Endothelial cell (in vitro differentiated cells): ENCODE data around the gene ESRP2. TPM values are rescaled to one million over a fixed set of nuclear protein-coding genes. Genes with fewer than 3 reads are reported as not detected.

Experiments used
- DNase-seq: peaks from one replicate; pipeline ENCODE4 v3.0.0; 2021; ENCODE audit warnings: low spot score
- H3K27ac Mint-ChIP-seq: one replicate; pipeline ENCODE4 v1.8.0; 2021; ENCODE audit warnings: mixed read lengths, inconsistent platforms; ENCODE audit not compliant: unreplicated experiment
- H3K27me3 Mint-ChIP-seq: one replicate; pipeline ENCODE4 v1.8.0; 2021; ENCODE audit warnings: mild to moderate bottlenecking, moderate library complexity, mixed read lengths, inconsistent platforms; ENCODE audit not compliant: unreplicated experiment
- H3K36me3 Mint-ChIP-seq: one replicate; pipeline ENCODE4 v1.8.0; 2021; ENCODE audit warnings: mild to moderate bottlenecking, low read depth, mixed read lengths, inconsistent platforms; ENCODE audit not compliant: unreplicated experiment
- H3K4me1 Mint-ChIP-seq: one replicate; pipeline ENCODE4 v1.8.0; 2021; ENCODE audit warnings: mild to moderate bottlenecking, mixed read lengths, inconsistent platforms; ENCODE audit not compliant: unreplicated experiment
- H3K4me3 Mint-ChIP-seq: one replicate; pipeline ENCODE4 v1.8.0; 2021; ENCODE audit warnings: mild to moderate bottlenecking, mixed read lengths, inconsistent platforms; ENCODE audit not compliant: unreplicated experiment
- H3K9me3 Mint-ChIP-seq: one replicate; pipeline ENCODE4 v1.8.0; 2021; ENCODE audit warnings: mixed read lengths, inconsistent platforms; ENCODE audit not compliant: unreplicated experiment
- CTCF ChIP-seq: fragments of 200-600 bp; sonication (generic); IDR thresholded peaks from one replicate; pipeline ENCODE4 v1.5.0; 2021; ENCODE audit warnings: antibody characterized with exemption; ENCODE audit not compliant: unreplicated experiment
- total RNA-seq: library from RNA; stranded (reverse); fragmentation: NEBNext Ultra II Directional; extraction: Animal tissue kit (Norgen Biotek cat#: 25700); gene quantifications from one replicate; pipeline ENCODE4 v1.2.1, GENCODE V29; 2021; ENCODE audit not compliant: unreplicated experiment

ESRP2 gene
- total RNA-seq, 1 donor from 2014 or later, result 0.64 TPM

GRCh38 chr16:68282064-68282452, 46.1 kb upstream of the ESRP2 start:
- Mint-ChIP-seq H3K4me3 (no peak overlapping the region), H3K4me1 (peaks cover 33% of the 10 kb centered on the region), H3K27me3 (peaks cover 3% of the 10 kb centered on the region), H3K9me3 (no peaks in the 10 kb centered on the region), H3K27ac (no peak overlapping the region), H3K36me3 (no peaks in the 10 kb centered on the region)
- no peak for DNase-seq
- no peak for TF ChIP-seq CTCF

GRCh38 chr16:68281368-68282063, 45.6 kb upstream of the ESRP2 start:
- DNase-seq, result no peak
- H3K4me3 Mint-ChIP-seq, result no peak overlapping the region
- no peak overlapping the region for H3K27ac Mint-ChIP-seq
- no peaks in the 10 kb centered on the region for H3K9me3 Mint-ChIP-seq
- H3K4me1 Mint-ChIP-seq, result peaks cover 30% of the 10 kb centered on the region
- TF ChIP-seq CTCF, result no peak
- H3K36me3 Mint-ChIP-seq, result no peaks in the 10 kb centered on the region
- peaks cover 3% of the 10 kb centered on the region for H3K27me3 Mint-ChIP-seq

- Mint-ChIP-seq H3K4me1 (peaks cover 17% of the 10 kb centered on the region), H3K27me3 (peaks cover 1% of the 10 kb centered on the region), H3K9me3 (no peaks in the 10 kb centered on the region), H3K27ac (no peak overlapping the region), H3K4me3 (no peak overlapping the region), H3K36me3 (no peaks in the 10 kb centered on the region)
- no peak for DNase-seq
- no peak for TF ChIP-seq CTCF
Observed at GRCh38 chr16:68279726-68280558, 44.0 kb upstream of the ESRP2 start.

GRCh38 chr16:68276223-68276622, 40.3 kb upstream of the ESRP2 start:
- no peaks in the 10 kb centered on the region for H3K9me3 Mint-ChIP-seq
- no peak overlapping the region for H3K27ac Mint-ChIP-seq
- DNase-seq, result no peak
- TF ChIP-seq CTCF, result no peak
- no peaks in the 10 kb centered on the region for H3K27me3 Mint-ChIP-seq
- H3K4me1 Mint-ChIP-seq, result no peaks in the 10 kb centered on the region
- H3K4me3 Mint-ChIP-seq, result no peak overlapping the region
- H3K36me3 Mint-ChIP-seq, result peaks cover 5% of the 10 kb centered on the region

GRCh38 chr16:68275611-68276191, 39.8 kb upstream of the ESRP2 start:
- Mint-ChIP-seq H3K36me3 (peaks cover 5% of the 10 kb centered on the region), H3K4me1 (no peaks in the 10 kb centered on the region), H3K27ac (no peak overlapping the region), H3K27me3 (no peaks in the 10 kb centered on the region), H3K9me3 (no peaks in the 10 kb centered on the region), H3K4me3 (no peak overlapping the region)
- no peak for TF ChIP-seq CTCF
- DNase-seq, result no peak
